ENCODE measurements around the gene TEKT4. TPM values are rescaled to one million over a fixed set of nuclear protein-coding genes. Genes with fewer than 3 reads are reported as not detected.
"Not testable (repeated sequence)": the region's sequence is repeated elsewhere in the genome, so short reads cannot be mapped to it uniquely, and the experiment has no call there.

The TEKT4 gene
- 0.32 TPM for total RNA-seq
- long read RNA-seq = 0 reads

- intact Hi-C loops (cut with DNase I) = no loop called here
- DNase-seq (ENCODE audit: low spot score) = no peak
Measured at GRCh38 chr2:94871226-94872087, at the start of gene TEKT4. Gene TEKT4 (plus strand): TSS chr2:94871430. CDS start chr2:94871580, 150 bp downstream.

- DNase-seq (ENCODE audit: low spot score); intact Hi-C loops (cut with DNase I): not testable (repeated sequence)
Measured at GRCh38 chr2:94839224-94839623, 32.0 kb upstream of the TEKT4 start.

GRCh38 chr2:94856856-94857255 is 14.4 kb upstream of the TEKT4 start:
- intact Hi-C loops (cut with DNase I); DNase-seq (ENCODE audit: low spot score): not testable (repeated sequence)

- DNase-seq (ENCODE audit: low spot score) = not testable (repeated sequence)
Measured at GRCh38 chr2:94857367-94858162, 13.7 kb upstream of the TEKT4 start.

GRCh38 chr2:94858163-94858888 is 12.9 kb upstream of the TEKT4 start:
- DNase-seq (ENCODE audit: low spot score); intact Hi-C loops (cut with DNase I): not testable (repeated sequence)

More at GRCh38 chr2:94857367-94858162, 13.7 kb upstream of the TEKT4 start:
- intact Hi-C loops (cut with DNase I) = not testable (repeated sequence)

- intact Hi-C loops (cut with DNase I) = no loop called here
- no peak for DNase-seq (ENCODE audit: low spot score)
Measured at GRCh38 chr2:94861308-94862152, 9.7 kb upstream of the TEKT4 start.

- intact Hi-C loops (cut with DNase I); DNase-seq (ENCODE audit: low spot score): not testable (repeated sequence)
Measured at GRCh38 chr2:94862903-94863302, 8.3 kb upstream of the TEKT4 start.

GRCh38 chr2:94869131-94869530 is 2.1 kb upstream of the TEKT4 start:
- intact Hi-C loops (cut with DNase I) = no loop called here
- no peak for DNase-seq (ENCODE audit: low spot score)

- intact Hi-C loops (cut with DNase I) = no loop called here
- DNase-seq (ENCODE audit: low spot score) = no peak
Measured at GRCh38 chr2:94869552-94870439, 1.4 kb upstream of the TEKT4 start.

- intact Hi-C loops (cut with DNase I) = no loop called here
- no peak for DNase-seq (ENCODE audit: low spot score)
Measured at GRCh38 chr2:94870440-94871225, 597 bp upstream of the TEKT4 start.

- intact Hi-C loops (cut with DNase I) = no loop called here
- DNase-seq (ENCODE audit: low spot score) = no peak
Measured at GRCh38 chr2:94872088-94872618, 923 bp downstream of the TEKT4 start.

- no peak for DNase-seq (ENCODE audit: low spot score)
- intact Hi-C loops (cut with DNase I) = no loop called here
Measured at GRCh38 chr2:94872676-94873361, 1.6 kb downstream of the TEKT4 start.

- intact Hi-C loops (cut with DNase I) = no loop called here
- DNase-seq (ENCODE audit: low spot score) = no peak
Measured at GRCh38 chr2:94873362-94874276, 2.4 kb downstream of the TEKT4 start.

GRCh38 chr2:94874277-94874997 is 3.2 kb downstream of the TEKT4 start:
- intact Hi-C loops (cut with DNase I) = no loop called here
- DNase-seq (ENCODE audit: low spot score) = no peak
